Body of pancreas (tissue), 4 donors: ENCODE measurements around the gene LRRC4.

Experiments used
- POLR2A ChIP-seq, 3 donors: fragments of 450-650 bp; IDR thresholded peaks; one replicate each; pipeline ENCODE4 v1.6.1; 2016; ENCODE audit warnings: antibody characterized with exemption in 3 of 3, mild to moderate bottlenecking in 2 of 3
- TF ChIP-seq, protein P1 (sequence below), 7 experiments: fragments of 450-650 bp in 4 of 7; fragments of 200-600 bp in 3 of 7; sonication (generic) in 3 of 7; IDR thresholded peaks; one replicate each; pipeline ENCODE4 v1.5.1; 2016 to 2019; ENCODE audit warnings: antibody characterized with exemption in 7 of 7

DNA sequence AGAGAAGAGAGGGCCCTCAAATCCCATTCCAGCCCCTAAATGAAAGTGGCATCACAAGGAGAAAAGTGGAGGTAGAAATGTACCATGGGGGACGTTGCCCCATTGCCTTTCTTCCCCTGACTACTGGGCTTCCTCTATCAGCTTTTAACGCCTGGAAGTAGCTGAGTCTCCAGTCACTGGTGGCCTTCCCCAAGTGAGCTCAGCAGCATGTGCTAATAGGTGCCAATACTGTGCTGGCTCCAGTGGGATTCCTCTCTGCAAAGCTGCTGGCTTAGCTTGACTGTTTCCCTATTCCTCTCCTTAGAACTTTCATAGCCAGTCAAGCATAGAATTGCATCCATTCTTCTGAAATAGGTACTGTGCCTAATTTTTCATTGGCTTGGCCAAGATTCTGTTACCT is 32.6 kb downstream of the LRRC4 start:
- TF ChIP-seq POLR2A (IDR thresholded peaks at IDR 0.05), result no peak
- TF ChIP-seq, protein P1, sequence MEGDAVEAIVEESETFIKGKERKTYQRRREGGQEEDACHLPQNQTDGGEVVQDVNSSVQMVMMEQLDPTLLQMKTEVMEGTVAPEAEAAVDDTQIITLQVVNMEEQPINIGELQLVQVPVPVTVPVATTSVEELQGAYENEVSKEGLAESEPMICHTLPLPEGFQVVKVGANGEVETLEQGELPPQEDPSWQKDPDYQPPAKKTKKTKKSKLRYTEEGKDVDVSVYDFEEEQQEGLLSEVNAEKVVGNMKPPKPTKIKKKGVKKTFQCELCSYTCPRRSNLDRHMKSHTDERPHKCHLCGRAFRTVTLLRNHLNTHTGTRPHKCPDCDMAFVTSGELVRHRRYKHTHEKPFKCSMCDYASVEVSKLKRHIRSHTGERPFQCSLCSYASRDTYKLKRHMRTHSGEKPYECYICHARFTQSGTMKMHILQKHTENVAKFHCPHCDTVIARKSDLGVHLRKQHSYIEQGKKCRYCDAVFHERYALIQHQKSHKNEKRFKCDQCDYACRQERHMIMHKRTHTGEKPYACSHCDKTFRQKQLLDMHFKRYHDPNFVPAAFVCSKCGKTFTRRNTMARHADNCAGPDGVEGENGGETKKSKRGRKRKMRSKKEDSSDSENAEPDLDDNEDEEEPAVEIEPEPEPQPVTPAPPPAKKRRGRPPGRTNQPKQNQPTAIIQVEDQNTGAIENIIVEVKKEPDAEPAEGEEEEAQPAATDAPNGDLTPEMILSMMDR (IDR thresholded peaks at IDR 0.05), result no peak
